CD4-positive, alpha-beta T cell treated with Interleukin-15 for 4 hours (primary cell): Measurements from ENCODE around the gene PXDN.
"Not testable (repeated sequence)": the region's sequence is repeated elsewhere in the genome, so short reads cannot be mapped to it uniquely, and the experiment has no call there.

Experiments used
- DNase-seq: peaks from one replicate; pipeline ENCODE4 v3.0.0-alpha.2; 2020; ENCODE audit warnings: low spot score

Gene PXDN

GRCh38 chr2:1744446-1745170 lies at the start of gene PXDN:
Gene PXDN (minus strand): TSS chr2:1744515. CDS start chr2:1744455, 60 bp downstream.
- no peak for DNase-seq

- DNase-seq, result no peak
Measured at GRCh38 chr2:1793868-1794445, 49.6 kb upstream of the PXDN start.

GRCh38 chr2:1793001-1793867 lies 48.9 kb upstream of the PXDN start:
- DNase-seq, result no peak

- DNase-seq, result no peak
Measured at GRCh38 chr2:1791685-1792435, 47.5 kb upstream of the PXDN start.

GRCh38 chr2:1791006-1791605 lies 46.8 kb upstream of the PXDN start:
- DNase-seq, result no peak

- DNase-seq, result no peak
Measured at GRCh38 chr2:1790473-1790872, 46.2 kb upstream of the PXDN start.

GRCh38 chr2:1789610-1790009 lies 45.3 kb upstream of the PXDN start:
- DNase-seq, result no peak

GRCh38 chr2:1788478-1788959 lies 44.2 kb upstream of the PXDN start:
- DNase-seq, result no peak

- DNase-seq, result no peak
Measured at GRCh38 chr2:1787755-1788477, 43.6 kb upstream of the PXDN start.

- no peak for DNase-seq
Measured at GRCh38 chr2:1784986-1785617, 40.8 kb upstream of the PXDN start.

GRCh38 chr2:1784087-1784486 lies 39.8 kb upstream of the PXDN start:
- DNase-seq, result no peak

GRCh38 chr2:1782514-1782913 lies 38.2 kb upstream of the PXDN start:
- no peak for DNase-seq

GRCh38 chr2:1781291-1782080 lies 37.2 kb upstream of the PXDN start:
- peak; percentile 56 for DNase-seq

- no peak for DNase-seq
Measured at GRCh38 chr2:1780693-1781092, 36.4 kb upstream of the PXDN start.

GRCh38 chr2:1780054-1780453 lies 35.7 kb upstream of the PXDN start:
- DNase-seq, result not testable (repeated sequence)

- DNase-seq, result no peak
Measured at GRCh38 chr2:1778566-1778965, 34.3 kb upstream of the PXDN start.

GRCh38 chr2:1777781-1778180 lies 33.5 kb upstream of the PXDN start:
- DNase-seq, result no peak

- DNase-seq, result no peak
Measured at GRCh38 chr2:1777156-1777555, 32.8 kb upstream of the PXDN start.

GRCh38 chr2:1775511-1776035 lies 31.3 kb upstream of the PXDN start:
- no peak for DNase-seq
